Activated CD4-positive, alpha-beta T cell treated with anti-CD3 and anti-CD28 coated beads, Interleukin-2, Interleukin-4, amounts not matched to agents 100 ng/mL and 50 ng/mL, durations not matched to agents 16 hours and 8 hours (primary cell): ENCODE results near the gene XPC.

Experiments
- DNase-seq: peaks from one replicate; pipeline ENCODE4 v3.0.0-alpha.2; 2020; ENCODE audit warnings: low spot score

Gene XPC

GRCh38 chr3:14170531-14171159 lies 7.8 kb downstream of the XPC start:
- no peak for DNase-seq

- no peak for DNase-seq
Measured at GRCh38 chr3:14169871-14170270, 8.5 kb downstream of the XPC start.

GRCh38 chr3:14169435-14169834 lies 9.0 kb downstream of the XPC start:
- no peak for DNase-seq

GRCh38 chr3:14166877-14167603 lies 11.4 kb downstream of the XPC start:
- DNase-seq = no peak

GRCh38 chr3:14162178-14162577 lies 16.2 kb downstream of the XPC start:
- no peak for DNase-seq

- DNase-seq = no peak
Measured at GRCh38 chr3:14161282-14161681, 17.1 kb downstream of the XPC start.

- DNase-seq = no peak
Measured at GRCh38 chr3:14159426-14159825, 19.0 kb downstream of the XPC start.

- no peak for DNase-seq
Measured at GRCh38 chr3:14158370-14158769, 20.0 kb downstream of the XPC start.

- no peak for DNase-seq
Measured at GRCh38 chr3:14157951-14158350, 20.4 kb downstream of the XPC start.

- no peak for DNase-seq
Measured at GRCh38 chr3:14156843-14157561, 21.4 kb downstream of the XPC start.

GRCh38 chr3:14156201-14156600 lies 22.2 kb downstream of the XPC start:
- DNase-seq = no peak

GRCh38 chr3:14154895-14155440 lies 23.4 kb downstream of the XPC start:
- DNase-seq = no peak

GRCh38 chr3:14154276-14154675 lies 24.1 kb downstream of the XPC start:
- DNase-seq = no peak

- no peak for DNase-seq
Measured at GRCh38 chr3:14153663-14154062, 24.7 kb downstream of the XPC start.

- no peak for DNase-seq
Measured at GRCh38 chr3:14152963-14153355, 25.4 kb downstream of the XPC start.

- no peak for DNase-seq
Measured at GRCh38 chr3:14152233-14152962, 26.0 kb downstream of the XPC start.

GRCh38 chr3:14151471-14152083 lies 26.8 kb downstream of the XPC start:
- no peak for DNase-seq

GRCh38 chr3:14150491-14151230 lies 27.7 kb downstream of the XPC start:
- no peak for DNase-seq

- no peak for DNase-seq
Measured at GRCh38 chr3:14150078-14150477, 28.3 kb downstream of the XPC start.

GRCh38 chr3:14148041-14148985 lies 30.1 kb downstream of the XPC start:
- DNase-seq = no peak
